ENCODE measurements around the gene VPS4B. TPM values are rescaled to one million over a fixed set of nuclear protein-coding genes. Genes with fewer than 3 reads are reported as not detected.

The VPS4B gene
- total RNA-seq, 1 donor from 2014 or later = 43.1 TPM

GRCh38 chr18:63444580-63444979, 22.3 kb upstream of the VPS4B start:
- Mint-ChIP-seq H3K27me3 (ENCODE audit: unreplicated experiment) (no peaks in the 10 kb centered on the region), H3K4me3 (ENCODE audit: unreplicated experiment) (no peak overlapping the region), H3K4me1 (ENCODE audit: unreplicated experiment) (no peaks in the 10 kb centered on the region), H3K27ac (ENCODE audit: unreplicated experiment) (no peak overlapping the region), H3K36me3 (ENCODE audit: low read depth, unreplicated experiment) (no peaks in the 10 kb centered on the region), H3K9me3 (ENCODE audit: unreplicated experiment) (no peaks in the 10 kb centered on the region)
- TF ChIP-seq CTCF (IDR thresholded peaks at IDR 0.05; ENCODE audit: unreplicated experiment) = no peak
- DNase-seq (ENCODE audit: low spot score) = no peak

- Mint-ChIP-seq H3K4me1 (ENCODE audit: unreplicated experiment) (no peaks in the 10 kb centered on the region), H3K36me3 (ENCODE audit: low read depth, unreplicated experiment) (no peaks in the 10 kb centered on the region), H3K4me3 (ENCODE audit: unreplicated experiment) (no peak overlapping the region), H3K27ac (ENCODE audit: unreplicated experiment) (no peak overlapping the region), H3K9me3 (ENCODE audit: unreplicated experiment) (no peaks in the 10 kb centered on the region), H3K27me3 (ENCODE audit: unreplicated experiment) (no peaks in the 10 kb centered on the region)
- no peak for TF ChIP-seq CTCF (IDR thresholded peaks at IDR 0.05; ENCODE audit: unreplicated experiment)
- no peak for DNase-seq (ENCODE audit: low spot score)
Observed at GRCh38 chr18:63443829-63444228, 21.6 kb upstream of the VPS4B start.

DNA sequence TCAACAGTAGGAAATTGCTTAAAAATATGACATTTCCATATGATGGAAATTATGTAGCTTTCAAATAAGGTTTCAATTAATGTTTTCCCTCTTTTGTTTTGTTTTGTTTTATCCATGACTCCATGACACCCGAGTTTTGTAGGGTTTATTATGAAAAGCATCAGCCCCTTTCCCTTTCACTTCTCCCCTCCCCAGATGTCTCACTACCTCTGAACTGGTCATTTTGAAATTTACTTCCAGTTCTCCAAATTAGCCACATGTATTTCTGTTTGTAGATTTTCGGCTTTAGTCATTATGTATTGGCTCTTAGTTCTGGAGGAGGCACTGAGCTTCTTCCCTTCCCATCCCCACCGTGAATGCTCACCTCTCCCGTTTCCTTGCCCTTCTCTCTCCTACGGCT, 18.6 kb upstream of the VPS4B start:
- Mint-ChIP-seq H3K4me1 (ENCODE audit: unreplicated experiment) (no peaks in the 10 kb centered on the region), H3K36me3 (ENCODE audit: low read depth, unreplicated experiment) (no peaks in the 10 kb centered on the region), H3K9me3 (ENCODE audit: unreplicated experiment) (no peaks in the 10 kb centered on the region)

DNA sequence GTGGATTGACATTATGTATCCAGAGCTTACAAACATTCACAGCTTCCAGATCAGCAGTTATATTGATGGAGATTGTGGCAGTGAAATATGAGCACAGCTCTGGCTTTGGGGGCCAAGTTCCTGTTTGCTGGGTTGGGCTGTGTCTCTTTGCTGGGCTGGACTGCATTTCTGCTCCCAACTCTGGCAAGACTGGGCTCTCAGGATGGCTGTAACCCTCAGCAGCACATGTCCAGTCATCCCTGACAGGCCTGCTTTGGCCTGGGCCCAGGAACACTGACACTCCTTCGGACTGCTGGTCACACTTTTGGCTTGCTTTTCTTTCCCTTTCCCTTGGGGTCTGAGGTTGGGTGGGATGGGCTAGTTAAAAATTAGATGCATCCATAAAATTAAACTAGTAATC, 17.9 kb upstream of the VPS4B start:
- Mint-ChIP-seq H3K4me3 (ENCODE audit: unreplicated experiment) (no peak overlapping the region), H3K36me3 (ENCODE audit: low read depth, unreplicated experiment) (no peaks in the 10 kb centered on the region), H3K27ac (ENCODE audit: unreplicated experiment) (no peak overlapping the region), H3K4me1 (ENCODE audit: unreplicated experiment) (no peaks in the 10 kb centered on the region), H3K27me3 (ENCODE audit: unreplicated experiment) (no peaks in the 10 kb centered on the region), H3K9me3 (ENCODE audit: unreplicated experiment) (no peaks in the 10 kb centered on the region)
- no peak for DNase-seq (ENCODE audit: low spot score)
- TF ChIP-seq CTCF (IDR thresholded peaks at IDR 0.05; ENCODE audit: unreplicated experiment) = no peak

More for the DNA sequence above, 18.6 kb upstream of the VPS4B start:
- H3K27ac Mint-ChIP-seq (ENCODE audit: unreplicated experiment) = no peak overlapping the region
- no peaks in the 10 kb centered on the region for H3K27me3 Mint-ChIP-seq (ENCODE audit: unreplicated experiment)
- TF ChIP-seq CTCF (IDR thresholded peaks at IDR 0.05; ENCODE audit: unreplicated experiment) = no peak
- DNase-seq (ENCODE audit: low spot score) = no peak
- H3K4me3 Mint-ChIP-seq (ENCODE audit: unreplicated experiment) = no peak overlapping the region

- Mint-ChIP-seq H3K9me3 (ENCODE audit: unreplicated experiment) (no peaks in the 10 kb centered on the region), H3K4me1 (ENCODE audit: unreplicated experiment) (no peaks in the 10 kb centered on the region), H3K36me3 (ENCODE audit: low read depth, unreplicated experiment) (no peaks in the 10 kb centered on the region), H3K27ac (ENCODE audit: unreplicated experiment) (no peak overlapping the region), H3K27me3 (ENCODE audit: unreplicated experiment) (no peaks in the 10 kb centered on the region), H3K4me3 (ENCODE audit: unreplicated experiment) (no peak overlapping the region)
- peak; percentile 48 for DNase-seq (ENCODE audit: low spot score)
- peak; percentile 66 for TF ChIP-seq CTCF (IDR thresholded peaks at IDR 0.05; ENCODE audit: unreplicated experiment)
Observed at GRCh38 chr18:63439334-63439733, 17.1 kb upstream of the VPS4B start.

All from endothelial cell (in vitro differentiated cells).